Testis (tissue), 2 donors: ENCODE data around the gene USP20.

Experiments
- CTCF ChIP-seq, 3 experiments: fragments of 450-650 bp in 2 of 3; fragments of 200-600 bp in 1 of 3; sonication (generic) in 1 of 3; IDR thresholded peaks; one replicate each; pipeline ENCODE4 v1.5.1; 2016 to 2019; ENCODE audit warnings: antibody characterized with exemption in 3 of 3, mild to moderate bottlenecking in 2 of 3, moderate library complexity in 1 of 3
- POLR2A ChIP-seq: fragments of 450-650 bp; IDR thresholded peaks from one replicate; pipeline ENCODE4 v1.6.1; 2017; ENCODE audit warnings: antibody characterized with exemption, mild to moderate bottlenecking, moderate library complexity

GRCh38 chr9:129816501-129817435 lies 18.5 kb upstream of the USP20 start:
- TF ChIP-seq POLR2A, result no peak
- no peak for TF ChIP-seq CTCF (IDR thresholded peaks at IDR 0.05)
